Fibroblast of the aortic adventitia (primary cell): ENCODE data around the gene NFKBIZ. TPM values are rescaled to one million over a fixed set of nuclear protein-coding genes. Genes with fewer than 3 reads are reported as not detected.
"Not testable (repeated sequence)": the region's sequence is repeated elsewhere in the genome, so short reads cannot be mapped to it uniquely, and the experiment has no call there.

Experiments used
- DNase-seq: peaks from one replicate; pipeline ENCODE4 v3.0.0-alpha.2; 2010; ENCODE audit warnings: low read depth
- H3K4me3 ChIP-seq: 2 replicates; pipeline ENCODE4 v1.5.1; 2011; ENCODE audit warnings: low read depth, mild to moderate bottlenecking, control low read depth, low read length, moderate library complexity
- CTCF ChIP-seq: IDR thresholded peaks from 2 replicates; pipeline ENCODE4 v1.5.1; 2011; ENCODE audit warnings: mild to moderate bottlenecking, low read length, control low read depth, inconsistent platforms; ENCODE audit not compliant: insufficient read depth
- total RNA-seq: library from RNA; depleted of rRNA; stranded (reverse); fragments of >200 nt; gene quantifications from 2 replicates; pipeline ENCODE4 v1.2.3, GENCODE V29; 2012; ENCODE audit warnings: low replicate concordance

The NFKBIZ gene
- total RNA-seq, 1 donor: 17.5 TPM

- no peak overlapping the region for H3K4me3 ChIP-seq
- no peak for TF ChIP-seq CTCF
- no peak for DNase-seq
Measured at GRCh38 chr3:101898752-101899169, 49.4 kb downstream of the NFKBIZ start.

- TF ChIP-seq CTCF: no peak
- DNase-seq: no peak
Measured at GRCh38 chr3:101900316-101900715, 51.0 kb downstream of the NFKBIZ start.

GRCh38 chr3:101900736-101901135 lies 51.4 kb downstream of the NFKBIZ start:
- no peak overlapping the region for H3K4me3 ChIP-seq
- TF ChIP-seq CTCF: no peak
- DNase-seq: no peak

More at GRCh38 chr3:101900316-101900715, 51.0 kb downstream of the NFKBIZ start:
- no peak overlapping the region for H3K4me3 ChIP-seq

- H3K4me3 ChIP-seq: no peak overlapping the region
- DNase-seq: peak; percentile 86
- TF ChIP-seq CTCF: no peak
Measured at GRCh38 chr3:101902041-101902440, 52.7 kb downstream of the NFKBIZ start.

- no peak for DNase-seq
- no peak overlapping the region for H3K4me3 ChIP-seq
- no peak for TF ChIP-seq CTCF
Measured at GRCh38 chr3:101903451-101903871, 54.1 kb downstream of the NFKBIZ start.

- H3K4me3 ChIP-seq, DNase-seq: not testable (repeated sequence)
Measured at GRCh38 chr3:101905573-101905972, 56.3 kb downstream of the NFKBIZ start.

Other genes starting within 250 kb of the NFKBIZ start
- gene ZBTB11, start 172.4 kb upstream of the NFKBIZ start, total RNA-seq: 21.4 and 23.1 TPM in 2 replicates
- gene RPL24, start 162.8 kb upstream of the NFKBIZ start, total RNA-seq: 1,420 and 2,984 TPM in 2 replicates
- gene CEP97, start 124.9 kb upstream of the NFKBIZ start, total RNA-seq: 6.1 and 21.4 TPM in 2 replicates
- gene NXPE3, start 70.3 kb upstream of the NFKBIZ start, total RNA-seq: 8.6 and 19.7 TPM in 2 replicates